ENCODE measurements around the gene CASP10.
A peak's percentile ranks its signal among the peaks of the same experiment; 100 is the strongest.
"Not testable (repeated sequence)": the region's sequence is repeated elsewhere in the genome, so short reads cannot be mapped to it uniquely, and the experiment has no call there.

Gene CASP10

GRCh38 chr2:201154615-201155399 is 28.1 kb upstream of the CASP10 start:
- DNase-seq, result no peak

- no peak for DNase-seq
Measured at GRCh38 chr2:201156036-201156435, 26.9 kb upstream of the CASP10 start.

GRCh38 chr2:201156640-201157039 is 26.3 kb upstream of the CASP10 start:
- DNase-seq, result no peak

GRCh38 chr2:201157694-201158093 is 25.2 kb upstream of the CASP10 start:
- DNase-seq, result no peak

GRCh38 chr2:201158111-201158929 is 24.6 kb upstream of the CASP10 start:
- DNase-seq, result peak; percentile 28

- DNase-seq, result no peak
Measured at GRCh38 chr2:201164166-201164565, 18.8 kb upstream of the CASP10 start.

- no peak for DNase-seq
Measured at GRCh38 chr2:201167546-201167945, 15.4 kb upstream of the CASP10 start.

GRCh38 chr2:201168496-201168895 is 14.4 kb upstream of the CASP10 start:
- not testable (repeated sequence) for DNase-seq

GRCh38 chr2:201171259-201171814 is 11.6 kb upstream of the CASP10 start:
- DNase-seq, result no peak

GRCh38 chr2:201172279-201172678 is 10.7 kb upstream of the CASP10 start:
- DNase-seq, result no peak

- DNase-seq, result no peak
Measured at GRCh38 chr2:201174687-201175086, 8.3 kb upstream of the CASP10 start.

GRCh38 chr2:201176081-201176481 is 6.9 kb upstream of the CASP10 start:
- DNase-seq, result no peak

- no peak for DNase-seq
Measured at GRCh38 chr2:201180010-201180409, 2.9 kb upstream of the CASP10 start.

GRCh38 chr2:201183365-201183727 is 405 bp downstream of the CASP10 start:
- DNase-seq, result no peak

GRCh38 chr2:201183835-201184234 is 894 bp downstream of the CASP10 start:
- DNase-seq, result not testable (repeated sequence)

- not testable (repeated sequence) for DNase-seq
Measured at GRCh38 chr2:201184248-201184647, 1.3 kb downstream of the CASP10 start.

GRCh38 chr2:201185863-201186262 is 2.9 kb downstream of the CASP10 start:
- no peak for DNase-seq

GRCh38 chr2:201186982-201187381 is 4.0 kb downstream of the CASP10 start:
- no peak for DNase-seq

- DNase-seq, result no peak
Measured at GRCh38 chr2:201188449-201188848, 5.5 kb downstream of the CASP10 start.

- DNase-seq, result no peak
Measured at GRCh38 chr2:201191132-201191875, 8.4 kb downstream of the CASP10 start.

GRCh38 chr2:201194097-201194496 is 11.2 kb downstream of the CASP10 start:
- DNase-seq, result no peak

GRCh38 chr2:201195331-201195730 is 12.4 kb downstream of the CASP10 start:
- no peak for DNase-seq

GRCh38 chr2:201196003-201196402 is 13.1 kb downstream of the CASP10 start:
- no peak for DNase-seq
